PC-3 (cell line): ENCODE results near the gene AMH. TPM values are rescaled to one million over a fixed set of nuclear protein-coding genes. Genes with fewer than 3 reads are reported as not detected.

Experiments used
- ATAC-seq: fragments of 200-7000 bp; cut with Tn5 transposase; 2 replicates; pipeline ENCODE4 v1.9.1; 2020; ENCODE audit warnings: mild to moderate bottlenecking, moderate library complexity
- BruUV-seq: library from RNA; stranded (reverse); fragments of 400-500 nt; replicated peaks from 2 replicates; lab custom pipeline; 2021; lab: Mats Ljungman, UMichigan
- CTCF ChIA-PET: fragments of 300-600 bp; sonication (Branson Sonifier 250); formaldehyde crosslinking; loops from one replicate; lab custom pipeline; 2022; ENCODE audit warnings: antibody characterized with exemption; lab: Charles Lee
- POLR2A ChIA-PET: fragments of 300-600 bp; sonication (Branson Sonifier 250); formaldehyde crosslinking; loops from one replicate; lab custom pipeline; 2022; ENCODE audit warnings: antibody characterized with exemption; ENCODE audit not compliant: unreplicated experiment; lab: Charles Lee
- DNase-seq: peaks from one replicate; pipeline ENCODE4 v3.0.0-alpha.2; 2015
- H2AFZ ChIP-seq: fragments of 300-600 bp; sonication (generic); 2 replicates; pipeline ENCODE4 v1.6.0; 2016; ENCODE audit warnings: antibody characterized with exemption, low read length
- H3F3A ChIP-seq: fragments of 300-600 bp; sonication (generic); one replicate; pipeline ENCODE4 v1.6.0; 2017; ENCODE audit warnings: antibody characterized with exemption, low read length, control low read depth, mild to moderate bottlenecking; ENCODE audit not compliant: unreplicated experiment
- H3K27ac ChIP-seq: fragments of 300-600 bp; sonication (generic); 2 replicates; pipeline ENCODE4 v1.5.1; 2016; ENCODE audit warnings: mild to moderate bottlenecking, low read length
- H3K27me3 ChIP-seq: fragments of 300-600 bp; sonication (generic); 2 replicates; pipeline ENCODE4 v1.6.1; 2016; ENCODE audit warnings: low read length, mixed read lengths
- H3K36me3 ChIP-seq: fragments of 300-600 bp; sonication (generic); 2 replicates; pipeline ENCODE4 v1.6.1; 2016; ENCODE audit warnings: low read depth, mixed run types, low read length, mixed read lengths
- H3K4me1 ChIP-seq: fragments of 300-600 bp; sonication (generic); 2 replicates; pipeline ENCODE4 v1.5.1; 2016; ENCODE audit warnings: low read length; ENCODE audit not compliant: insufficient read depth
- H3K4me2 ChIP-seq: fragments of 300-600 bp; sonication (generic); 2 replicates; pipeline ENCODE4 v1.6.0; 2016; ENCODE audit warnings: low read length
- H3K4me3 ChIP-seq: fragments of 300-600 bp; sonication (generic); 2 replicates; pipeline ENCODE4 v1.5.1; 2016; ENCODE audit warnings: mild to moderate bottlenecking, low read length, mixed read lengths
- H3K79me2 ChIP-seq: fragments of 300-600 bp; sonication (generic); 2 replicates; pipeline ENCODE4 v1.6.1; 2017; ENCODE audit warnings: low read length, mixed read lengths
- H3K9ac ChIP-seq: fragments of 300-600 bp; sonication (generic); 2 replicates; pipeline ENCODE4 v1.6.0; 2016; ENCODE audit warnings: mild to moderate bottlenecking, low read length
- H3K9me2 ChIP-seq: fragments of 300-600 bp; sonication (generic); replicated peaks from 2 replicates; pipeline ENCODE4 v1.6.1; 2016; ENCODE audit warnings: mixed run types, low read length, mixed read lengths
- H3K9me3 ChIP-seq: fragments of 300-600 bp; sonication (generic); 2 replicates; pipeline ENCODE4 v1.6.1; 2016; ENCODE audit warnings: low read length, mixed read lengths
- H4K20me1 ChIP-seq: fragments of 300-600 bp; sonication (generic); 2 replicates; pipeline ENCODE4 v1.6.1; 2016; ENCODE audit warnings: low read length, mixed read lengths
- EZH2 ChIP-seq: fragments of 300-600 bp; sonication (generic); IDR thresholded peaks from one replicate; pipeline ENCODE4 v1.6.1; 2017; ENCODE audit warnings: antibody characterized with exemption, mild to moderate bottlenecking, low read length; ENCODE audit not compliant: unreplicated experiment
- EZH2phosphoT487 ChIP-seq: fragments of 300-600 bp; sonication (generic); IDR thresholded peaks from 2 replicates; pipeline ENCODE4 v1.6.1; 2018; ENCODE audit warnings: mild to moderate bottlenecking, antibody characterized with exemption, low read length, borderline replicate concordance
- intact Hi-C: fragments of 100-400 bp; cut with micrococcal nuclease; formaldehyde crosslinking; loops from 2 replicates; pipeline ENCODE4 v1.9.0; 2023
- total RNA-seq: library from RNA; depleted of rRNA; stranded (reverse); fragments of >200 nt; gene quantifications from 2 replicates; pipeline ENCODE4 v1.2.3, GENCODE V29; 2014
- TF ChIP-seq, protein P1 (sequence below): fragments of 300-600 bp; sonication (generic); conservative IDR thresholded peaks from 2 replicates; pipeline ENCODE4 v1.5.1; 2017; ENCODE audit warnings: antibody characterized with exemption, low read depth, mild to moderate bottlenecking, low read length

Gene AMH
- total RNA-seq, 1 experiment from 2014 or later = 6.0 TPM

DNA sequence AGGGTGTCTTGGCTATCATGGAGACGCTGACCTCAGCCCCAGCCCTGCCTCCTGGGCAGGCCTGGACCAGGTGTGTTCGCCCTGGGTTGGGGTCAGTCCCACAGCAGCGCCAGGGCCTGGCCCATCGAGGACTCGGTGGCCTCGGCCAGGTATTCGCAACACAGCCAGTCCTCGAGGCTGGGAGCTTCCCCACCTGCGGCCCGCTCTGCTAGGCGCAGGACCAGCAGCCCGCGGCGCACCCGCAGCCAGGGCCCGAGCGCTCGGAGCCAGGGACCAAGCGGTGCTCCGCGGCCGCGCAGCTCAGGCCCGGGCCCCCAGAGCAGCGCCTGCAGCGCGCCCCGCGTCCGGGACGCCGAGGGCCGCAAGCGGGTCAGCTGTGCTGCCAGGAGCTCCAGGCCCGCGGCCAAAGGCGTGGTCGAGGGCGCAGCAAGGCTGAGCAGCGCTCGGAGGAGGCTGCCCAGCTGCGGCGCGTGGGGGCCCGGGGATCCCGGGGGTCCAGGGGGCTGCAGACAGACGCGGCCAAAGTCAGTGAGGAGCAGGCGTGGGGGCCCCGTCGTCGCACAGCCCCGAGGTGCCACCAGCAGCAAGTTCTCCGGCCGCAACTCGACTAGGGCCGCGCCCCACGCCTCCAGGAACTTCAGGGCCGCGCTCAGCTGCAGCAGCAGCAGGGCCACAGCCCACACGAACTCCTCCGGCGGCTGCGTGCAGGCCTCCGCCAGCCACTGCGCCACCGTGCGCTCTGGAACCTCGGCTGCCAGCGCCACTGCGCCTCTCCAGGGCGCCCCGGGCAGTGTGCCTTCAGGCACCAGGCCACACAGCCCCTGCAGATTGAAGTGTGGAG is 26.7 kb downstream of the AMH start:
- Histone ChIP-seq H3K4me2 (no peak overlapping the region), H3F3A (no peaks in the 10 kb centered on the region), H3K4me3 (no peak overlapping the region), H4K20me1 (peaks cover 24% of the 10 kb centered on the region), H3K27me3 (no peaks in the 10 kb centered on the region), H3K27ac (no peak overlapping the region), H2AFZ (no peak overlapping the region), H3K9me2 (no peaks in the 10 kb centered on the region), H3K9ac (no peak overlapping the region), H3K4me1 (peaks cover 17% of the 10 kb centered on the region; the same call in 1 of the 2 replicates), H3K79me2 (peaks cover 34% of the 10 kb centered on the region), H3K36me3 (peaks cover 10% of the 10 kb centered on the region; the same call in 1 of the 2 replicates), H3K9me3 (no peaks in the 10 kb centered on the region)
- no peak for ATAC-seq
- TF ChIP-seq EZH2 (no peak), EZH2phosphoT487 (no peak)
- TF ChIP-seq, protein P1, sequence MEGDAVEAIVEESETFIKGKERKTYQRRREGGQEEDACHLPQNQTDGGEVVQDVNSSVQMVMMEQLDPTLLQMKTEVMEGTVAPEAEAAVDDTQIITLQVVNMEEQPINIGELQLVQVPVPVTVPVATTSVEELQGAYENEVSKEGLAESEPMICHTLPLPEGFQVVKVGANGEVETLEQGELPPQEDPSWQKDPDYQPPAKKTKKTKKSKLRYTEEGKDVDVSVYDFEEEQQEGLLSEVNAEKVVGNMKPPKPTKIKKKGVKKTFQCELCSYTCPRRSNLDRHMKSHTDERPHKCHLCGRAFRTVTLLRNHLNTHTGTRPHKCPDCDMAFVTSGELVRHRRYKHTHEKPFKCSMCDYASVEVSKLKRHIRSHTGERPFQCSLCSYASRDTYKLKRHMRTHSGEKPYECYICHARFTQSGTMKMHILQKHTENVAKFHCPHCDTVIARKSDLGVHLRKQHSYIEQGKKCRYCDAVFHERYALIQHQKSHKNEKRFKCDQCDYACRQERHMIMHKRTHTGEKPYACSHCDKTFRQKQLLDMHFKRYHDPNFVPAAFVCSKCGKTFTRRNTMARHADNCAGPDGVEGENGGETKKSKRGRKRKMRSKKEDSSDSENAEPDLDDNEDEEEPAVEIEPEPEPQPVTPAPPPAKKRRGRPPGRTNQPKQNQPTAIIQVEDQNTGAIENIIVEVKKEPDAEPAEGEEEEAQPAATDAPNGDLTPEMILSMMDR = no peak
- CTCF ChIA-PET = no interaction called here
- intact Hi-C loops = no loop called here
- POLR2A ChIA-PET = no interaction called here
- no peak for DNase-seq
- no TSS peak for BruUV-seq

DNA sequence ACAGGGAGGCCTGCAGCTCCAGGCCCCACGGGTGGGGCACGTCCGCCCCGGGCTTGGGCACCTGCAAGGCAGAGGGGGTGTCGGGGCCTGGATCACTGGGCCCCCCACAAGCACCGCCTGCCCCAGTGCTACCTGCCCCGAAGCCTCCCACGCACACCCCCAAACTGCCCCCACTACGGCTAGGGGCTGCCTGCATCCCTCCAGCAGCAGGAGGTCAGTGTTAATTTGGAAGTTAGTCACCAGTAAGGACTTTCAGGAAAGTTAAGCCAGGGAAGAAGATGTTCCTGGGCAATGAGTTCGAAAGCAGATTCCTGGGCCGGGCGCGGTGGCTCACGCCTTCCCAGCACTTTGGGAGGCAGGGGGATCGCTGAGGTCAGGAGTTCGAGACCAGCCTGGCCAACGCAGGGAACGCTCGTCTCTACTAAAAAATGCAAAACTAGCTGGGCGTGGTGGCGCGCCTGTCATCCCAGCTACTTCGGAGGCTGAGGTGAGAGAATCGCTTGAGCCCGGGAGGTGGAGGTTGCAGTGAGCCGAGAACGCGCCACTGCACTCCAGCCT is 27.4 kb downstream of the AMH start:
- H3K36me3 ChIP-seq = peaks cover 7% of the 10 kb centered on the region; the same call in 1 of the 2 replicates
- H3K4me1 ChIP-seq = peaks cover 16% of the 10 kb centered on the region; the same call in 1 of the 2 replicates
- ChIA-PET CTCF (no interaction called here), POLR2A (no interaction called here)
- H3K27ac ChIP-seq = no peak overlapping the region
- H3F3A ChIP-seq = no peaks in the 10 kb centered on the region
- ATAC-seq (no peak), DNase-seq (no peak)
- no peak overlapping the region for H3K4me3 ChIP-seq
- no peaks in the 10 kb centered on the region for H3K9me2 ChIP-seq
- intact Hi-C loops = no loop called here
- no peak overlapping the region for H3K9ac ChIP-seq
- H4K20me1 ChIP-seq = peaks cover 17% of the 10 kb centered on the region
- H3K4me2 ChIP-seq = no peak overlapping the region
- no TSS peak for BruUV-seq
- no peaks in the 10 kb centered on the region for H3K9me3 ChIP-seq
- H3K27me3 ChIP-seq = no peaks in the 10 kb centered on the region
- peaks cover 27% of the 10 kb centered on the region for H3K79me2 ChIP-seq
- H2AFZ ChIP-seq = no peak overlapping the region
- TF ChIP-seq EZH2phosphoT487 = no peak
- TF ChIP-seq, protein P1 = no peak
- no peak for TF ChIP-seq EZH2

DNA sequence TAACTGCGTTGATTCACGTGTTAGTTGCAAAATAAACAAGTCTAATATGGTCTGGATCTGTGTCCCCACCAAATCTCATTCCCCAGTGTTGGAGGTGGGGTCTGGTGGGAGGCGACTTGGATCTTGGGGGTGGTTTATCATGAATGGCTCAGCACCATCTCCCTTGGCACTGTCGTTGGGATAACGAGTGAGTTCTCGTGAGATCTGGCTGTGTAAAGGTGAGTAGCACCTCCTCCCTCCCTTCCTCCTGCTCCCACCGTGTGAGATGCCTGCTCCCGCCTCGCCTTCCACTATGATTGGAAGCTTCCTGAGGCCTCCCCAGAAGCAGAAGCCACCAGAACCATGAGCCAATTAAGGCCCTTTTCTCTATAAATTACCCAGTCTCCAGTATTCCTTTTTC is 28.0 kb downstream of the AMH start:
- intact Hi-C loops = no loop called here
- Histone ChIP-seq H3K4me2 (no peak overlapping the region), H3K9me2 (no peaks in the 10 kb centered on the region), H3K4me3 (no peak overlapping the region), H3K79me2 (peaks cover 21% of the 10 kb centered on the region), H3K36me3 (peaks cover 3% of the 10 kb centered on the region; the same call in 1 of the 2 replicates), H4K20me1 (peaks cover 12% of the 10 kb centered on the region), H3K9me3 (no peaks in the 10 kb centered on the region), H3K27ac (no peak overlapping the region), H2AFZ (no peak overlapping the region), H3K27me3 (no peaks in the 10 kb centered on the region), H3K4me1 (peaks cover 13% of the 10 kb centered on the region; the same call in 1 of the 2 replicates), H3F3A (no peaks in the 10 kb centered on the region), H3K9ac (no peak overlapping the region)
- CTCF ChIA-PET = interaction anchor here (0.7 kb wide), 1 partner anchor 118 kb away, joined by 5 read pairs; no protein-coding TSS in a partner anchor
- no peak for ATAC-seq
- TF ChIP-seq, protein P1 = no peak
- TF ChIP-seq EZH2 (no peak), EZH2phosphoT487 (no peak)
- no peak for DNase-seq
- POLR2A ChIA-PET = no interaction called here
- no TSS peak for BruUV-seq
